SU-DHL-6 (cell line): ENCODE data around the gene OR5C1.

Experiments used
- CTCF ChIP-seq: fragments of 200-600 bp; sonication (generic); IDR thresholded peaks from one replicate; pipeline ENCODE4 v1.5.1; 2017; ENCODE audit warnings: antibody characterized with exemption, mild to moderate bottlenecking, low read length, moderate library complexity; ENCODE audit not compliant: insufficient read depth, poor library complexity, severe bottlenecking
- EZH2phosphoT487 ChIP-seq: fragments of 200-600 bp; sonication (generic), shearing (Covaris generic); conservative IDR thresholded peaks from 2 replicates; pipeline ENCODE4 v1.6.1; 2018; ENCODE audit warnings: mild to moderate bottlenecking, antibody characterized with exemption, low read length, moderate library complexity, mixed read lengths

DNA sequence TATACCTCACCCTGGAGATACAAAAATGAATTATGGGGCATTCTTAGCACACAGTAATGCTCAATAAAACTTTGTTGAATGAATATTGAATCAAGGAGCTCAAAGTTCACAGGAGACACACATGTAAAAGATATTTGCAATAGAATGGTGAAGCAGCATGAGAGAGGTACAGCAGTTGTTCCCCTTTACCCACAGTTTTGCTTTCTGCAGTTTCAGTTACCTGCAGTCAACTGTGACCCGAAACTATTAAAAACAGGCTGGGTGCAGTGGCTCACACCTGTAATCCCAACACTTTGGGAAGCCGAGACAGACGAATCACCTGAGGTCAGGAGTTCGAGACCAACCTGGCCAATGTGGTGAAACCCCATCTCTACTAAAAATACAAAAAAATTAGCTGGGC, 2.4 kb upstream of the OR5C1 start:
- TF ChIP-seq CTCF (no peak), EZH2phosphoT487 (no peak)
